KMS-11 (cell line): ENCODE data around the gene EPHA3.

ENCODE experiments used
- H2AFZ ChIP-seq: fragments of 200-600 bp; sonication (generic); 2 replicates; pipeline ENCODE4 v1.6.1; 2016; ENCODE audit warnings: antibody characterized with exemption, mixed run types, low read depth
- H3K27ac ChIP-seq: fragments of 200-600 bp; sonication (generic); 2 replicates; pipeline ENCODE4 v1.6.1; 2016; ENCODE audit warnings: mild to moderate bottlenecking, mixed run types
- H3K27me3 ChIP-seq: fragments of 200-600 bp; sonication (generic); 2 replicates; pipeline ENCODE4 v1.6.1; 2017; ENCODE audit warnings: mild to moderate bottlenecking, low read depth, mixed run types, moderate library complexity; ENCODE audit not compliant: insufficient read depth
- H3K36me3 ChIP-seq: fragments of 200-600 bp; sonication (generic); 2 replicates; pipeline ENCODE4 v1.6.1; 2017; ENCODE audit warnings: mild to moderate bottlenecking, mixed run types; ENCODE audit not compliant: insufficient read depth
- H3K4me1 ChIP-seq: fragments of 200-600 bp; sonication (generic); 2 replicates; pipeline ENCODE4 v1.6.1; 2016; ENCODE audit warnings: mild to moderate bottlenecking, low read depth, mixed run types; ENCODE audit not compliant: poor library complexity, severe bottlenecking
- H3K4me2 ChIP-seq: fragments of 200-600 bp; sonication (generic); 2 replicates; pipeline ENCODE4 v1.7.0; 2016; ENCODE audit warnings: mild to moderate bottlenecking, mixed run types
- H3K4me3 ChIP-seq: fragments of 200-600 bp; sonication (generic); IDR thresholded peaks from 2 replicates; pipeline ENCODE4 v1.6.1; 2017; ENCODE audit warnings: low read depth, low read length, mixed read lengths; ENCODE audit not compliant: insufficient read depth
- H3K79me2 ChIP-seq: fragments of 200-600 bp; sonication (generic); 2 replicates; pipeline ENCODE4 v1.6.1; 2016; ENCODE audit warnings: low read depth, mixed run types; ENCODE audit not compliant: insufficient read depth
- H3K9ac ChIP-seq: fragments of 200-600 bp; sonication (generic); 2 replicates; pipeline ENCODE4 v1.6.1; 2016; ENCODE audit warnings: mild to moderate bottlenecking, mixed run types
- H4K20me1 ChIP-seq: fragments of 200-600 bp; sonication (generic); 2 replicates; pipeline ENCODE4 v1.6.1; 2016; ENCODE audit warnings: mild to moderate bottlenecking, mixed run types; ENCODE audit not compliant: insufficient read depth
- TF ChIP-seq, protein P1 (sequence below): fragments of 200-600 bp; sonication (generic); conservative IDR thresholded peaks from 2 replicates; pipeline ENCODE4 v1.6.1; 2017; ENCODE audit warnings: low read depth, mild to moderate bottlenecking, antibody characterized with exemption, low read length, moderate library complexity, mixed read lengths

The EPHA3 gene

DNA sequence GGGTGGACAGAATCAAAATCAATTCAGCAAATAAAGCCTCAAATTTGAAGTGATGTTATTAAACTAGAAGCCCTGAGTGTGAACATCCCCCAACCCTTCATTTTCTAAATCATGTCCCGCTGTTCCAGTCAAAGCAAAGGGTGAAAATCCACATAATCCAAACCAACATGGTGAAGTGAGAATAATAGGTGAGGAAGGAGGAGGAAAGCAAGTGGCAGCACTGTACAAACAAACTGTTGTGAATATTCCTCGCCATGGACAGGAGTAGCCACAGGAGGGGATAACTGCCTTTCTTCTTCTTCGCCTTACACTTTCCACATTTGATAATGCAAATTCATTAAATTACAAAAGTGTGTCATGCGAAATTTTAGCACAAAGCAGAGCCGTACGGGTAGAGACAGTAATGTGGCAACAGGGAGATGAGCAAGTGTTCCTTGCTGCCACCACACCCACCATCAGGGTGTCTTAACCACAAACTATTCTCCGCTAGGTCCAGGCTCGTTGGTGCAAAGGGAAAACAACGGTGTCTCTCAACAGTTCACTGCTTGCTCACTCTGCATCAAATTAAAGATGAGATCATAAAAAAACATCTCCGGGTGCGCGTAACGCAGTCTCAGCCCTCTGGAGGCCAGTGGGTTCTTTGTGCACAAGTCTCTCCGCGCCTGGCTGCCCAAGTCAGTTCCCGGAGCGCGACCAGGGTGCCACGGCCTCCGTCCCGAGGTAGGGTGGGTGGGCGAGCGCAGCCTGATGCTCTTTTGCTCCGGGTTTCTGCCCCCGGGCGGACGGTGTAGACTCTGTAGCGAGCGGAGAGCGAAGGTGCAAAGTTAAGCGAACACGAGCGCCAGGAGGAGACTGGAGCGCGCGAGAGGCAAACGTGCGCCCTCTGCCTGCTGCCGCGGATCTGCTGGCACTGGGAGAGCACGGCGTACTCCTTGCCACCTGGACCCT, 6.7 kb downstream of the EPHA3 start:
- Histone ChIP-seq H3K27ac (no peak overlapping the region), H2AFZ (peak overlapping the region; percentile 83), H3K4me1 (no peaks in the 10 kb centered on the region), H3K27me3 (no peaks in the 10 kb centered on the region), H3K4me2 (peak overlapping the region; percentile 63), H4K20me1 (no peaks in the 10 kb centered on the region), H3K4me3 (peak overlapping the region; percentile 49), H3K79me2 (no peaks in the 10 kb centered on the region), H3K36me3 (no peaks in the 10 kb centered on the region), H3K9ac (no peak overlapping the region; the same call in 1 of the 2 replicates)
- TF ChIP-seq, protein P1, sequence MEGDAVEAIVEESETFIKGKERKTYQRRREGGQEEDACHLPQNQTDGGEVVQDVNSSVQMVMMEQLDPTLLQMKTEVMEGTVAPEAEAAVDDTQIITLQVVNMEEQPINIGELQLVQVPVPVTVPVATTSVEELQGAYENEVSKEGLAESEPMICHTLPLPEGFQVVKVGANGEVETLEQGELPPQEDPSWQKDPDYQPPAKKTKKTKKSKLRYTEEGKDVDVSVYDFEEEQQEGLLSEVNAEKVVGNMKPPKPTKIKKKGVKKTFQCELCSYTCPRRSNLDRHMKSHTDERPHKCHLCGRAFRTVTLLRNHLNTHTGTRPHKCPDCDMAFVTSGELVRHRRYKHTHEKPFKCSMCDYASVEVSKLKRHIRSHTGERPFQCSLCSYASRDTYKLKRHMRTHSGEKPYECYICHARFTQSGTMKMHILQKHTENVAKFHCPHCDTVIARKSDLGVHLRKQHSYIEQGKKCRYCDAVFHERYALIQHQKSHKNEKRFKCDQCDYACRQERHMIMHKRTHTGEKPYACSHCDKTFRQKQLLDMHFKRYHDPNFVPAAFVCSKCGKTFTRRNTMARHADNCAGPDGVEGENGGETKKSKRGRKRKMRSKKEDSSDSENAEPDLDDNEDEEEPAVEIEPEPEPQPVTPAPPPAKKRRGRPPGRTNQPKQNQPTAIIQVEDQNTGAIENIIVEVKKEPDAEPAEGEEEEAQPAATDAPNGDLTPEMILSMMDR = peak; percentile 39; the same call in 1 of the 2 replicates

DNA sequence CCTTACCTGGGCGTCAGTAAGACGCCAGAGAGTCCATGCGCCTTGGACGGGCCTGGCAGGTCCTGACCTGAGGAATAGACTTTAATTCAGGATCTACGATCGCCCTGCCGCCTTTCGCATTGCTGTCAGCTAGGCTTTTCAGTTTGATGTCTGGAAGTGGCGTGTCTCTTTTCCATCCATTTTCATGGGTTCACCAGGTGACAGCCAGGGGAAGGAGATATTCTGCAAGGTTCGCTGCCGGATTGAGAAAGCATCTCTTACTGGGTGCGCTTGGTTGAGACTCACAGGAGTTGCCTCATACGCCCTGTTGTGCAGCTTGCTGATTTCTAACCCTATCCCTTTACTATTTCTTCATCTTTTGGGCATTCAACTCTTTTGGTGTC, 7.4 kb downstream of the EPHA3 start:
- Histone ChIP-seq H3K36me3 (no peaks in the 10 kb centered on the region), H3K79me2 (no peaks in the 10 kb centered on the region), H3K4me3 (peak overlapping the region; percentile 49), H3K27ac (no peak overlapping the region), H3K4me1 (no peaks in the 10 kb centered on the region), H2AFZ (peak overlapping the region; percentile 83; the same call in 1 of the 2 replicates), H3K9ac (no peak overlapping the region), H3K4me2 (peak overlapping the region; percentile 63; the same call in 1 of the 2 replicates), H4K20me1 (no peaks in the 10 kb centered on the region), H3K27me3 (no peaks in the 10 kb centered on the region)
- TF ChIP-seq, protein P1 = no peak

DNA sequence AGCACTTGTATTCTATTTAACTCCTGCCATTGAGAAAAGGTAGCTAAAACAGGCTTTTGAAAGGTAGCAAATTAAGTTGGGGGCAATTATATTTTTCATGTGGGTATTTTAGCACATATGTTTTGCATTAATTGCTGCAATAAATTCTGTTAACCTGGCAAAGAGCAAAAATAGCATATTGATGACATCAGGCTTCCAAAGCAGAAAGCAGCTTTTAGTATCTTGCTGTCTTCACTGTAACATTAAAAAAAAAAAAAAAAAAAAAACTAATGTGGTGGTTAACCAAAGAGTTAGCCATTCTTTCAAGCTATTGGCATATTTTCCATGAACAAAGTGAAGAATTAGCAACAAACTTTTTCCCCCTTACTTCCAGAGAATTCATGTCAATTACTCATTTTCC, 9.1 kb downstream of the EPHA3 start:
- Histone ChIP-seq H3K9ac (no peak overlapping the region), H3K36me3 (no peaks in the 10 kb centered on the region), H2AFZ (no peak overlapping the region), H3K27ac (no peak overlapping the region), H3K4me1 (no peaks in the 10 kb centered on the region), H3K27me3 (no peaks in the 10 kb centered on the region), H3K4me2 (no peak overlapping the region), H3K79me2 (no peaks in the 10 kb centered on the region), H3K4me3 (no peak overlapping the region), H4K20me1 (no peaks in the 10 kb centered on the region)
- TF ChIP-seq, protein P1 = no peak

DNA sequence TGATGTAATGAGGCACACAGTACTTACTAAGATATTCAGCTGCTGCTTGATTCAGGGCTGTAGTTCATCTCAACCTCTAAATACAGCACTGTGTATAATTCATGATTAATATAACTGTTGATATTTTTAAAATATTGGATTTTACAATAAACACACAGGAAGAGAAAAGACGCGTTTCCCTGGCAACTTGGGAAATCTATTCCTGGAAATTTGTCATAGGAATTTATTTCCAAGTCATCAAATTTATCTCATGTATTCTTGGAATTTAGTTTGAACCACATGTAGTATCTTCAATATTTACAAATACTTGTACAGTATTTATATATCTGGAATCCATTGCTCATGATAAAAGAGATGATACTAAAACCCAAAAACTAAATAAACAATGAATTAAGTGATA, 30.6 kb downstream of the EPHA3 start:
- Histone ChIP-seq H3K27me3 (no peaks in the 10 kb centered on the region), H3K27ac (no peak overlapping the region), H4K20me1 (no peaks in the 10 kb centered on the region), H3K4me2 (no peak overlapping the region), H3K79me2 (no peaks in the 10 kb centered on the region), H3K4me1 (no peaks in the 10 kb centered on the region), H3K4me3 (no peak overlapping the region), H3K36me3 (no peaks in the 10 kb centered on the region), H3K9ac (no peak overlapping the region), H2AFZ (no peak overlapping the region)
- TF ChIP-seq, protein P1 = no peak
